Epithelial cell of proximal tubule (primary cell): Measurements from ENCODE around the gene PDCD2L. TPM values are rescaled to one million over a fixed set of nuclear protein-coding genes. Genes with fewer than 3 reads are reported as not detected.

Experiments
- DNase-seq: peaks from one replicate; pipeline ENCODE4 v3.0.0-alpha.2; 2011; ENCODE audit warnings: low read depth
- H3K4me3 ChIP-seq: 2 replicates; pipeline ENCODE4 v1.5.1; 2011; ENCODE audit warnings: low read depth, mild to moderate bottlenecking, low read length
- CTCF ChIP-seq: conservative IDR thresholded peaks from 2 replicates; pipeline ENCODE4 v1.5.1; 2012; ENCODE audit warnings: low read depth, mild to moderate bottlenecking, low read length
- total RNA-seq: library from RNA; depleted of rRNA; stranded (reverse); fragments of >200 nt; gene quantifications from 2 replicates; pipeline ENCODE4 v1.2.3, GENCODE V29; 2015

PDCD2L gene
- total RNA-seq, 1 donor from 2014 or later = 16.4 TPM

- DNase-seq = no peak
- no peak for TF ChIP-seq CTCF
- H3K4me3 ChIP-seq = no peak overlapping the region
Measured at GRCh38 chr19:34373601-34374288, 30.5 kb upstream of the PDCD2L start.

GRCh38 chr19:34375598-34375997 lies 28.6 kb upstream of the PDCD2L start:
- no peak for DNase-seq
- TF ChIP-seq CTCF = no peak
- H3K4me3 ChIP-seq = no peak overlapping the region

- TF ChIP-seq CTCF = no peak
- H3K4me3 ChIP-seq = no peak overlapping the region
Measured at GRCh38 chr19:34380639-34381241, 23.5 kb upstream of the PDCD2L start.

GRCh38 chr19:34381399-34382251 lies 22.6 kb upstream of the PDCD2L start:
- no peak for DNase-seq
- no peak overlapping the region for H3K4me3 ChIP-seq
- no peak for TF ChIP-seq CTCF

More at GRCh38 chr19:34380639-34381241, 23.5 kb upstream of the PDCD2L start:
- no peak for DNase-seq

GRCh38 chr19:34382471-34382870 lies 21.7 kb upstream of the PDCD2L start:
- no peak for TF ChIP-seq CTCF
- no peak for DNase-seq
- H3K4me3 ChIP-seq = no peak overlapping the region

GRCh38 chr19:34383599-34383998 lies 20.6 kb upstream of the PDCD2L start:
- no peak for TF ChIP-seq CTCF
- no peak overlapping the region for H3K4me3 ChIP-seq
- no peak for DNase-seq
